ENCODE data around the gene BTBD2.
A peak's percentile ranks its signal among the peaks of the same experiment; 100 is the strongest.
"Not testable (repeated sequence)": the region's sequence is repeated elsewhere in the genome, so short reads cannot be mapped to it uniquely, and the experiment has no call there.

The BTBD2 gene

GRCh38 chr19:2016041-2016807, 710 bp upstream of the BTBD2 start:
- peak in 2 of 3 donors; percentile 42 to 57 for DNase-seq (ENCODE audit: low read depth in 2 of 3, low spot score in 1 of 3)

- DNase-seq (ENCODE audit: low read depth in 2 of 3, low spot score in 1 of 3): no peak
Observed at GRCh38 chr19:2014731-2015607, 545 bp downstream of the BTBD2 start.

- DNase-seq (ENCODE audit: low read depth in 2 of 3, low spot score in 1 of 3): no peak
Observed at GRCh38 chr19:2014131-2014571, 1.4 kb downstream of the BTBD2 start.

GRCh38 chr19:2013683-2013961, 1.9 kb downstream of the BTBD2 start:
- DNase-seq (ENCODE audit: low read depth in 2 of 3, low spot score in 1 of 3): no peak

- DNase-seq (ENCODE audit: low read depth in 2 of 3, low spot score in 1 of 3): no peak
Observed at GRCh38 chr19:2012941-2013682, 2.4 kb downstream of the BTBD2 start.

- no peak for DNase-seq (ENCODE audit: low read depth in 2 of 3, low spot score in 1 of 3)
Observed at GRCh38 chr19:2011169-2011568, 4.3 kb downstream of the BTBD2 start.

GRCh38 chr19:2010135-2010668, 5.3 kb downstream of the BTBD2 start:
- no peak for DNase-seq (ENCODE audit: low read depth in 2 of 3, low spot score in 1 of 3)

GRCh38 chr19:2003874-2004273, 11.6 kb downstream of the BTBD2 start:
- no peak for DNase-seq (ENCODE audit: low read depth in 2 of 3, low spot score in 1 of 3)

GRCh38 chr19:1999856-2000515, 15.5 kb downstream of the BTBD2 start:
- no peak for DNase-seq (ENCODE audit: low read depth in 2 of 3, low spot score in 1 of 3)

GRCh38 chr19:1998712-1999708, 16.5 kb downstream of the BTBD2 start:
- DNase-seq (ENCODE audit: low read depth in 2 of 3, low spot score in 1 of 3): no peak

GRCh38 chr19:1997353-1998233, 17.9 kb downstream of the BTBD2 start:
- no peak for DNase-seq (ENCODE audit: low read depth in 2 of 3, low spot score in 1 of 3)

- DNase-seq (ENCODE audit: low read depth in 2 of 3, low spot score in 1 of 3): peak in 2 of 3 donors; percentile 13 to 18
Observed at GRCh38 chr19:1992759-1993260, 22.7 kb downstream of the BTBD2 start.

- DNase-seq (ENCODE audit: low read depth in 2 of 3, low spot score in 1 of 3): no peak
Observed at GRCh38 chr19:1991018-1991913, 24.2 kb downstream of the BTBD2 start.

- DNase-seq (ENCODE audit: low read depth in 2 of 3, low spot score in 1 of 3): no peak
Observed at GRCh38 chr19:1990230-1991017, 25.1 kb downstream of the BTBD2 start.

GRCh38 chr19:1989513-1990229, 25.8 kb downstream of the BTBD2 start:
- no peak for DNase-seq (ENCODE audit: low read depth in 2 of 3, low spot score in 1 of 3)

GRCh38 chr19:1988464-1988863, 27.1 kb downstream of the BTBD2 start:
- DNase-seq (ENCODE audit: low read depth in 2 of 3, low spot score in 1 of 3): not testable (repeated sequence)

Data from stimulated activated CD4-positive, alpha-beta T cell treated with anti-CD3 and anti-CD28 coated beads, Interleukin-12 subunit alpha, Interleukin-12 subunit beta, amount 100 ng/mL, for 48 hours (primary cell).